Stimulated activated CD8-positive, alpha-beta memory T cell treated with anti-CD3 and anti-CD28 coated beads, Interleukin-7, amount 100 ng/mL, for 24 hours (primary cell): ENCODE results near the gene ERVFRD-1.
"Not testable (repeated sequence)": the region's sequence is repeated elsewhere in the genome, so short reads cannot be mapped to it uniquely, and the experiment has no call there.

ENCODE experiments used
- DNase-seq: peaks from one replicate; pipeline ENCODE4 v3.0.0-alpha.2; 2020; ENCODE audit warnings: low read depth

Gene ERVFRD-1

DNA sequence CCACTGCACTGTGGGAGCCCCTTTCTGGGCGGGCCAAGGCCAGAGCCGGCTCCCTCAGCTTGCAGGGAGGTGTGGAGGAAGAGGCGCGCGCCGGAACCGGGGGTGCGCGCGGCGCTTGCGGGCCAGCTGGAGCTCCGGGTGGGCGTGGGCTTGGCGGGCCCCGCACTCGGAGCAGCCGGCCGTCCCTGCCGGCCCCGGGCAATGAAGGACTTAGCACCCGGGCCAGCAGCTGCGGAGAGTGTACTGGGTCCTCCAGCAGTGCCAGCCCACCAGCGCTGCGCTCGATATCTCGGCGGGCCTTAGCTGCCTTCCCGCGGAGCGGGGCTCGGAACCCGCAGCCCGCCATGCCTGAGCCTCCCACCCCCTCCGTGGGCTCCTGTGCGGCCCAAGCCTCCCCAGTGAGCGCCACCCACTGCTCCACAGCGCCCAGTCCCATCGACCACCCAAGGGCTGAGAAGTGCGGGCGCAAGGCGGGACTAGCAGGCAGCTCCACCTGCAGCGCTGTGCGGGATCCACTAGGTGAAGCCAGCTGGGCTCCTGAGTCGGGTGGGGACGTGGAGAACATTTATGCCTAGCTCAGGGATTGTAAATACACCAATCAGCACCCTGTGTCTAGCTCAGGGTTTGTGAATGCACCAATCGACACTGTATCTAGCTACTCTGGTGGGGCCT, 24.2 kb downstream of the ERVFRD-1 start:
- DNase-seq, result not testable (repeated sequence)

- DNase-seq, result no peak
Observed at GRCh38 chr6:11085758-11086435, 25.6 kb downstream of the ERVFRD-1 start.

DNA sequence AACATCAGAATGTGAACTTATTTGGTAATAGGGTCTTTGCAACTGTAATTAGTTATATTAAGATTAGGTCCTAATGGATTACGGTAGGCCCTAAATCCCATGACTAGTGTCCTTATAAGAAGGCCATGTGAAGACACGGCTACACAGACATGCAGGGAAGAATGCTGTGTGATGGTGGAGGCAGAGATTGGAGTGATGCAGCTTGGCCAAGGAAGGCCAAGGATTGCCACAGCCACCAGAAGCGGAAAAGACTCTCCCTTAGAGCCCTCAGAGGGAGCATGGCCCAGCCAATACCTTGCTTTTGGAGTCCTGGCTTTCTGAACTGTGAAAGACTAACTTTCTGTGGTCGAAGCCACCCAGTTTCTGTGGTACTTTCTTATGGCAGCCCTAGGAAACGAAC, 27.6 kb downstream of the ERVFRD-1 start:
- no peak for DNase-seq

DNA sequence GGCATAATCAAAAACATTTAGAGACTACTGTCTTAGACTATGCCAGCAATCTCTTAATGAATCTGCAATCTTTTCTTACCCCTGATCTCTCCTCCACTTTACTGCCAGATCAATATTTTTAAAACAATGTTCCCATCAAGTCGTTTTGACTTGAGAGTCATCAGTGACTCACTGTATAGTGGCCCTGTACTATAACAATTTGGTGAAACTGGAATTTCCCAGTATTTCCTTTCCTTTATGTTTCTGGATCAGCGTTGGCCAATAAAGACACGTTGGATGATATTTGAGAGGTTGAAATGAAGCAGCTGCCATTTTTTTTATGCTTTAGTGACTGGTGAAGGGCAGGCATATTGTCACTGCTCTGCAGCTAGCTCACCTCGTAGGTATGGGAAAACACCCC, 28.0 kb downstream of the ERVFRD-1 start:
- no peak for DNase-seq

DNA sequence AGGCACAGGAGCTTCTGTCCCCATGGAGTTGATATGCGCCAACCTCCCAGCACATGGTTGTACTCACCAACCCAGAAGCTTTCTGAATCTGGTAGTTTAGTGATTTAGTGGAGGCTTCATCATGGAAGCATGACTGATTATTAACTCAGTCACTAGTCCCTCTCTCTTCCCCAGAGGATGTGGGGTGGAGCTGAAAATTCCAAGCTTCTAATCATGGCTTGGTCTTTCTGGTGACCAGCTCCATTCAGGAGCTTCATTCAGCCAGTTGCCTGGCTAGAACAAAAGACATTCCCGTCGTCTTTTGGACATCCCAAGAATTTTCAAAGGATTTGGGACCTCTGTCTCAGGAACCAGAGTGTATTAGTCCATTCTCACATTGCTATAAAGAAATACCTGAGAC, 31.2 kb downstream of the ERVFRD-1 start:
- no peak for DNase-seq

GRCh38 chr6:11078266-11078665, 33.3 kb downstream of the ERVFRD-1 start:
- DNase-seq, result no peak

GRCh38 chr6:11076540-11076939, 35.0 kb downstream of the ERVFRD-1 start:
- no peak for DNase-seq

DNA sequence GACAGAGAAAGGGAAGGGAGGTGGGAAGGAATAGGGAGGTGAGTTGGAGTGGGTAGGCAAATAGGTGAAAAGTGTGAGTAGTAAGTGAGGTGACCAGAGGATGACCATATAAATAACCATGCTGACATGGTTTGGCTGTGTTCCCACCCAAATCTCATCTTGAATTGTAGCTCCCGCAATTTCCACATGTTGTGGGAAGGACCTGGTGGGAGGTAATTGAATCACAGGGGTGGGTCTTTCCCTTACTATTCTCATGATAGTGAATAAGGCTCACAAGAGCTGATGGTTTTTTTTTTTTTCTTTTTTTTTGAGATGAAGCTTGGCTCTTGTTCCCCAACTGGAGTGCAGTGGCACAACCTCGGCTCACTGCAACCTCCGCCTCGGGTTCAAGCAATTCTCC, 39.4 kb downstream of the ERVFRD-1 start:
- no peak for DNase-seq

- DNase-seq, result no peak
Observed at GRCh38 chr6:11069760-11070159, 41.8 kb downstream of the ERVFRD-1 start.

DNA sequence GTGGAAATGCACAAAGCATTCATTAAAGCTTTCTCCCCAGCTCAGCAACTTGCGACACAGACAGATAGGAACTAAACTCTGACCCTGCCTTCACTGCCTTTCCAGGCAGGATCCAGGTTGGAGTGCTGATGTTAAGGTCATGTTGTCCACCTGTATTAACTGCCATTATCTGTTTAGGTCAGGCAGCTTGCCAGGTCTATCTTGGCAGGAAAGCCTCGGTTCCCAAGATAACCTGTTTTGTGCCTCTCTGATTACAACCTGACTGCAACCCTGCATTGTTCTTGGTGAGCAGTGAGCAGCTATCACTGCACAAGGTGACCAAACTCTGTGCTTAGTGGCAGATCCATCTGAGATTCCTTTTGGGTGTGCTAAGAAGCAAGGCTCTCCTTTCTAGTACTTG, 44.2 kb downstream of the ERVFRD-1 start:
- DNase-seq, result no peak

DNA sequence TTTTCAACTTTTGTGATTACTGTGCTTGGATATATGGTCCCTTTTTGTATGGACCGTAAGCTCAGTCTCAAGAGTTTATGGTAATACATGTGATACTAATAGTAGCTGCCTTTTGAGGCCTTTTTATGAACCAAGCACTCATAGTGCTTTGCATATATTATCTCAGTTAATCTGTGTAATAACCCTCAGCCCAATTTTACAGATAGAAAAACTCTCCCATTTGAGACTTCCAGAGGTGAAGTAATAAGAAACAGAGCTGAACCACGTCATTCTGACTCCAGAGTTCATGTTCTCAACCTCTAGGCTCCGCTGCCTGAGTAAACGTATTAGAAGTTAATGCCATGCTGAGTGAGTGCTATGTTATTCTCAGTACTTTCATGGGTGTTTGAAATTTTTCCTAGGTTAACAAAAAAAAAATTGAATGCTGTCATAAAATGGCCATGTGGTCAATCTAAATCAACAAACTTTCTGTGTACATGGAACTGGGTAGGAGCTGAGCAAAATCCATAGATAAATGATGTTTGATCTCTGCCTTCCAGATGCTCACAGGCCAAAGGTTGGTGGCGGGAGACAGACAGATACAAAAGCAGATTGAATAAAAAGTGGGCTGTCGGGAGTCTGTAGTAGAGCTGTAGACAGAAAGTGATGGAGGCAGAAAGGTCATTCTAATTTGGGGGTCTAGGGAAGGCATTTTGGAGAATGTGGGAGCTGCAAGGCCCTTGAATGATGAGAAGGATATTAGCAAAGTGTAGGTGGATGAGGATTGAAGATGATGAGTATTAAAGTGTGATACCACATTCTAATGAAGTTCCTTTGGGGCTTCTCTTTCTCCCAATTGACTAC, 44.8 kb downstream of the ERVFRD-1 start:
- no peak for DNase-seq

GRCh38 chr6:11065436-11066202, 45.9 kb downstream of the ERVFRD-1 start:
- no peak for DNase-seq

- DNase-seq, result no peak
Observed at GRCh38 chr6:11064836-11065235, 46.7 kb downstream of the ERVFRD-1 start.

- no peak for DNase-seq
Observed at GRCh38 chr6:11062715-11063114, 48.8 kb downstream of the ERVFRD-1 start.

DNA sequence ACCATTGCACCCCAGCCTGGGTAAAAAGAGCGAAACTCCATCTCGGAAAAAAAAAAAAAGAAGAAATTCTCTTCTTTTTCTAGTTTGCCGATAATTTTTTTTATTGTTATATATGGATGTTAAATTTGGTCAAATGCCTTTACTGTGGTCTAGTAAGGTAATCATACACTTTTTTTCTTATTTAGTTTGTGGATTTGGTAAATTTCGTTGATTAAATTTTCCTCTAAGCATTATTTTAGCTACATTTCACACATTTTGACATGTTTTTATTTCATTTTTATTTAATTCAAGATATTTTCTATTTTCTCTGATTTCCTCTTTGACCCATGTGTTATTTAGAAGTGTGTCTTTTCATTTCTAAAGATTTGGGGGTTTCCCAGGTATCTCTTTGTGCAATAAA, 49.4 kb downstream of the ERVFRD-1 start:
- no peak for DNase-seq

- no peak for DNase-seq
Observed at GRCh38 chr6:11058406-11058805, 53.1 kb downstream of the ERVFRD-1 start.

GRCh38 chr6:11056871-11057270, 54.7 kb downstream of the ERVFRD-1 start:
- no peak for DNase-seq

GRCh38 chr6:11055127-11055627, 56.3 kb downstream of the ERVFRD-1 start:
- DNase-seq, result no peak

DNA sequence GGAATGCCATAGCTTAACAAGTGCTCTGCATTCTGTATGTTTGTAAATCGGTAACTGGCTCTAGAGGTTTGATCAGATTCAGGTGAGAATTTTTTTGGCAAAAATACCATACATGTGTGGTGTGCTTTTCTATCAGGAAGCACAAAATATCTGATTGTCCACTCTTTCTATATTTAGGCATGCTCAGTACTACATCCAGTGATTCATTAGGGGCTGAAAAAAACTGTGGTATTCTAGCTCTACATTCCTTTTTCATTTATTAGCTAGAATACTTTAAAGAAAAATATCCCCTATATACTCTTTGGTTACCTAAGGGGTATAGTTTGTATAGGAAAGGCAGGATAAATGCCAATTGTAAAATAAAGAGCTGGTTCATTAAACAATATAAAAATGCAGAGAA, 56.8 kb downstream of the ERVFRD-1 start:
- no peak for DNase-seq

- no peak for DNase-seq
Observed at GRCh38 chr6:11053307-11053706, 58.2 kb downstream of the ERVFRD-1 start.
